Activated T-cell treated with anti-CD3 and anti-CD28 coated beads for 48 hours (primary cell): ENCODE results near the gene ITSN1.

Source experiments
- DNase-seq: peaks from one replicate; pipeline ENCODE4 v3.0.0-alpha.2; 2020; ENCODE audit warnings: low read depth

Gene ITSN1

DNA sequence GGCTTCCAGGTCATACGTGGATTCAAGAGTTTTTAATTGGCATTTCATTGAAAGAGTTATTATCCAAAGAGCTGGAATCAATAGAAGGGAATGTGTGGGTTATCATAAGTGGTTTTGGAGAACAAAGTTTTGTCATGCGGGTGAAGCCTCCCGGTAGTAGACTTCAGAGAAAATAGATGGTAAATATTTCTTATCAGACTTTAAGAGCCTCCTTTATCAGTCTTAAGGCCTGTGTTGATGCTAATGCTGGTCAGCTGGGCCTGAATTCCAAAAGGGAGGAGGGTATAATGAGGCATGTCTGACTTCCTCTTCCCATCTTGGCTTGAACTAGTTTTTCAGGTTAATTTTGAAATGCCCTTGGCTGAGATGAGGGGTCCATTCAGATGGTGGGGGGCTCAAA, 89.7 kb downstream of the ITSN1 start:
- DNase-seq: no peak

DNA sequence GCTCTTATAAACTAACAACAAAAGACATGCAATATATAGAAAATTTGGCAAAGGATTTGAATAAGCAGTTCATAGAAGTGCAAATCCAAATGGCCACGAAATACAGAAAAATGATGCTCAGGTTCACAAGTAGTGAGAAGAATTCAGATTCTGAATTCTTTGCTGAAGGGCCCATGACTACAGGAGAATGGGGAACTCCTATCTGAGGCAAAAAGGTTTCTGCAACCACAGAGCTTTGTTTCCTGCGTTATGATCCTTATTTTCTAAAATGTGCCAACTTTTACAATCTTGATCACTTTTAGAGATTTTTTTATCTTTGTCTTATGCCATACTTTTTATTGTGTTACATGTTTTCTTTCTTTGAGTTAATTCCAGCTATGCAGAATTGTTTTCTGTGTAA, 91.3 kb downstream of the ITSN1 start:
- no peak for DNase-seq

- DNase-seq: no peak
These were observed 92.0 kb downstream of the ITSN1 start for GRCh38 chr21:33734291-33734690.

DNA sequence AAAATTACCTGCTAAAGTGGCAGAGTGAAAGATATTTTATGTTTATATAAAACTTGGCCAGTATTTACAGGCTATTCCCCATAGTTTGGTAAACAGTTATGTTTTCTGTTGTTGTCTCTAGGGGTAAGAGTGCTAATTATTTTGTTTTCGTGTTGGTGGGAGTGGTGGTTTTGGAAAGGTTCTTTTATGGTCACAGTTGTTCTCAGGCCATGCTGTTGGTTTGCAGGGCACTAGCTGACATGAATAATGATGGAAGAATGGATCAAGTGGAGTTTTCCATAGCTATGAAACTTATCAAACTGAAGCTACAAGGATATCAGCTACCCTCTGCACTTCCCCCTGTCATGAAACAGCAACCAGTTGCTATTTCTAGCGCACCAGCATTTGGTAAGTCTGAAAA, 92.5 kb downstream of the ITSN1 start:
- DNase-seq: no peak

- DNase-seq: no peak
These were observed 94.3 kb downstream of the ITSN1 start for GRCh38 chr21:33736569-33736968.

DNA sequence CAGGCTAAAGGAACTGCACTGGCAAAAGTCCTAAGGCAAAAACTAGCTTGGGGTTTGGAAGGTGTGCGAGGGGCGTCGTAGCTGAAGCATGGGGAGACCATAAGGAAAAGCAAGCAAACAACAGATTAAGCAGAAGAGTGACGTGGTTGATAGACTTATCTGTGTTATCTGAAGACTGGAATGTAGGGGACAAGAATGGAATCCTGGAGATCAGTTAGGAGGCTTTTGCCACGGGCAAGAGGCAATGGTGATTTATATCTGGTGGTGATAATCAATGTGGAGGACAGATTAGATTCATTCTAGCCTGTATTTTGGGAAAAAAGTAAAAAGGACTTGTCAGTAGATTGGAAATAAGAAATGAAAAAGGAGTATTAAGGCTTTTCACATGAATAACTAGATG, 97.4 kb downstream of the ITSN1 start:
- DNase-seq: no peak

DNA sequence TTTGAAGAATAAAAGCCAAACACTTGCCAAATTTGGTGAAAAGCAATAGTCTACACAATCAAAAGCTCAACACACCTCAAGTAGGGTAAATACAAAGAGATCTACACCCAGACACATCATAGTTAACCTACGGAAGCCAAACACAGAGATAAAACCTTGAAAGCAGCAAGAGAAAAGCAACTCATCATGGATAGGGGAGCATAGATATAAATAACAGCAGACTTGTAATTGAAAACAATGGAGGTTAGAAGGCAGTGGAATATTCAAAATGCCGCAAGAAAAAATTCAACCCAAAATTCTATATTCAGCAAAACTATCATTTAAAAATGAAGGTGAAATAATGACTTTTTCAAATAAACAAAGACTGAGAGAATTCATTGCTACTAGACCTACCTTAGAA, 105.1 kb downstream of the ITSN1 start:
- no peak for DNase-seq

GRCh38 chr21:33748903-33749302, 106.6 kb downstream of the ITSN1 start:
- DNase-seq: no peak

DNA sequence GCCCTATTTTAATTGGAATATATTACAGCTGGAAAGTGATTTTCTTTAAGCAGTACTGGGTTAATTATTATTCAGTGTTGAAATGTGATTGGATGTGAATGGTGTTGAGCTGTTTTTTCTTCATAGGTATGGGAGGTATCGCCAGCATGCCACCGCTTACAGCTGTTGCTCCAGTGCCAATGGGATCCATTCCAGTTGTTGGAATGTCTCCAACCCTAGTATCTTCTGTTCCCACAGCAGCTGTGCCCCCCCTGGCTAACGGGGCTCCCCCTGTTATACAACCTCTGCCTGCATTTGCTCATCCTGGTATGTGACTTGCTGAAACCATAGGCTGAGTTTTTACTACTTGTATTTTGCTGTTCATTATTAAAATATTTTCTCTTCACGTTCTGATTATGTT, 107.7 kb downstream of the ITSN1 start:
- DNase-seq: no peak

DNA sequence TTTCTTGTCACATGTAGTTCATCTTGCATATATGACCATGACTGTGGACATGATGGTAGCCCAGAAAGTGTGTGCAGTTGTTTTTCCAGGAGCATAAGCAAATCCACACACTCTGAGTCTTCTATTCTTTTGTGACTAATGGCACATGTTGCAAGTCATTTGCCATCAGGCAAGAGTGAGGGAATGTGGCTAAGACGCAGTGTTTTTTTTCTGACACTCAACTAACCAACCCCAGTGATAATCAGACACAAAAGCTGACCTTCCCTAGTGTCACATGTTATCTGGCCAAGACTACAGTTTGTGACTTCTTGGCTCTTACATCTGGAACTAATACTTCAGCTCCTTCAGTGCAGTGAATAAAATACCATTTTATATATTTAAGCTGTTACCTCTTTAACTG, 108.8 kb downstream of the ITSN1 start:
- no peak for DNase-seq

DNA sequence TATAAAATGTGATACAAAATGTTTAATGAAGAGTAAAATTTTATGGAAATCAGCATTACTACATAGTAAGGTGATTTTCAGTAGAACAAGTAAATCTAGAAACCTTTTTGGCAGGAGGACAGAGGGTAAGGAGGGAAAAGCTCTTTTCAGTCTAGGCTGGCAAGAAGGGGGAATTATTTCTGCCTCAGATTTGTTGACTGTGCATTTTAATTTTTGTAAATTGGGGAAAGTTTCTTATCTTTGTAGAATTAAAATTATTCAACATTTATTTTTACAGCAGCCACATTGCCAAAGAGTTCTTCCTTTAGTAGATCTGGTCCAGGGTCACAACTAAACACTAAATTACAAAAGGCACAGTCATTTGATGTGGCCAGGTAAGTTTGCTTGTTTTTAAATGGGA, 109.2 kb downstream of the ITSN1 start:
- DNase-seq: no peak

GRCh38 chr21:33752260-33752659, 110.0 kb downstream of the ITSN1 start:
- no peak for DNase-seq

DNA sequence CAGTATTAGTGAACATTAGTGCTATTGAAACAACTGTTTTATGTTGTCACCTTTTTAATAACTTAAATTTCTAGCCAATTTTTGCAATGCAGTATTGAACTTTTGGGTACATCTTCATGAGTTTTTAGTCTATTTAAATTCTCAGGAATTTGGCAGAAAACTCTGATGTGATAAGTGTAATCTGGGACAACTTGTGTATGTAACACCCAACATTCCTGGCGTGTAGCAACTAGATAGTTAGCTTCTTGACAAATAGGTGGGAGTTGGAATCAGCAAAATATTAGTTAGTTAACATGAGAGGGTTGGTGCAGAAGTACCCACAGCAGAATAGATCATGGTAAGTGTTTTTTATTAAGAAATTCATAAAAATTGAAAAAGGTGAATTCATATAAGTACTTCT, 111.6 kb downstream of the ITSN1 start:
- no peak for DNase-seq

GRCh38 chr21:33754481-33754880, 112.2 kb downstream of the ITSN1 start:
- no peak for DNase-seq

- DNase-seq: no peak
These were observed 113.1 kb downstream of the ITSN1 start for GRCh38 chr21:33755354-33755753.

DNA sequence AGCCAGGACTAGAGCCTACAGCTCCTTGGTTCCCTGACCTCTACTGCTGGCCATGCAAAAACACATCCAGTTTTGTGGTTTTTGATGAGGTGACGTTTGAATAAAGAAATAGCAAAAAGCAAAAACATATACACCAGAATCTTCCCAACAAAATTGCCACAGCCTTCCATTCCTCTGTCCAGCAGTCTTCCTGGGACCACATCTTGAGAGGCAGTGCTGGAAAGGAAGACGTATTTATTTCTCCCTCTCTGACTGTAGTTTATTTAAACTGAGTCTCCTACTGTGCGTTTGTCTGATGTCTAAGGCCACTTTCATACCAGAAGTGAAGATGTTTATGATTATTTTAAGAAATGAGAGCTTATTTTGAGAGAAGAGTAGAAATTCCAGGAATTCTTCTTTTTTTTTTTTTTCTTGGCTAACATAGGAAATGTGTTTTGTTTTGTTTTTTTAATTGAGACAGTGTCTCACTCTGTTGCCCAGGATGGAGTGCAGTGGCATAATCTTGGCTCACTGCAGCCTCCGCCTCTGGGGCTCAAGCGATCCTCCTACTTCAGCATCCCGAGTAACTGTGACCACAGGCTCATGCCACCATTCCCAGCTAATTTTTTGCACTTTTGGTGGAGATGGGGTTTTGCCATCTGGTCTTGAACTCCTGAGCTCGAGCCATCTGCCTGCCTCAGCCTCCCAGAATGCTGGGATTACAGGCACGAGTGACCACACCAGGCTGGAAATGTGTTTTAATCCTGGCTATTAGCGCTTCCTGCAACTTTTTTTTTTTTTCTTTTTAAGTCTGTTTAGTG, 118.5 kb downstream of the ITSN1 start:
- DNase-seq: no peak

- DNase-seq: no peak
These were observed 119.2 kb downstream of the ITSN1 start for GRCh38 chr21:33761441-33762036.

GRCh38 chr21:33762803-33763581, 120.7 kb downstream of the ITSN1 start:
- no peak for DNase-seq

GRCh38 chr21:33763582-33763899, 121.2 kb downstream of the ITSN1 start:
- no peak for DNase-seq

DNA sequence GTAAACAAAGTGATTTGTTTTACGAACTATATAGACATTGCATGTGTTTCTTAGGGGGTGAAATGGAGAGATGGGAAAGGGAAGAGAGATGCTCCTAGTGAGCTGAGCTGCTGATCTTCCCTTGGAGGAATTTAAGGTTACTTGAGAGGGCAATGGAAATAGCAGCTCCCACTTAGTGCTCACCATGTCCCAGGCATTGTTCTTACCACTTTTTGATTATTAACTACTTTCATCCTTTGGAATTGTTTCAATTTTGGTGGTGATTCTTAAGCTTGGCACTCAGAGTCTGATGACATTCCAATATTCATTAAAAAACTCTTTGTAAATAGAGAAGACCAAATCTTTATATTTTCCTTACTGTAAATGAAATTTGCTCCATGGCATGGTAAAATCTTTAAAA, 124.9 kb downstream of the ITSN1 start:
- no peak for DNase-seq

DNA sequence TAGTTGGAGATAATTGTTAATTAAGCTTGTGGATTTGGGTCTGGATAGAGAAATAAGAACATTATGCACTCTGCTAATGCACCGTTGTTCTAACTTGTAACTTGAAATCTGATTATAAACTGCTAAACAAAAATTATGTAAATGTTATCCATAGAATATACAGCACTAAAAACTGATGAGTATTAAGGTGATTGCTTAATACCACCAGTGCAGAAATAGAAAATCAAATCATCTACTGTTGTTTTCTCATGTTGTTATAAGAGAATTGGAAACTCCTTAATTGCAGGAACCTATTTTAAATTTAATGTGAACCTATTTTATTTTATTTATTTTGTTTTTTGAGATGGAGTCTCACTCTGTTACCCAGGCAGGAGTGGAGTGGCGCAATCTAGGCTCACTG, 125.7 kb downstream of the ITSN1 start:
- DNase-seq: no peak

- no peak for DNase-seq
These were observed 126.8 kb downstream of the ITSN1 start for GRCh38 chr21:33769057-33769456.

- DNase-seq: no peak
These were observed 128.2 kb downstream of the ITSN1 start for GRCh38 chr21:33770542-33770941.
